IMR-90 (cell line): Measurements from ENCODE around the gene VPS26A. TPM values are rescaled to one million over a fixed set of nuclear protein-coding genes. Genes with fewer than 3 reads are reported as not detected.

Experiments
- ATAC-seq: fragments of 200-7000 bp; cut with Tn5 transposase; 2 replicates; pipeline ENCODE4 v1.9.1; 2020; ENCODE audit warnings: low read depth, mild to moderate bottlenecking, moderate library complexity
- BruUV-seq: library from RNA; stranded (reverse); fragments of 400-500 nt; replicated peaks from 2 replicates; lab custom pipeline; 2021; lab: Mats Ljungman, UMichigan
- CTCF ChIA-PET: fragments of 300-600 bp; formaldehyde crosslinking; extraction: SDS; loops from one replicate; lab custom pipeline; 2021; ENCODE audit warnings: antibody characterized with exemption; lab: Yijun Ruan, JAX
- POLR2A ChIA-PET: fragments of 300-600 bp; sonication (Branson Sonifier 250); formaldehyde crosslinking; loops from one replicate; lab custom pipeline; 2022; ENCODE audit warnings: antibody characterized with exemption; ENCODE audit not compliant: unreplicated experiment; lab: Charles Lee
- DNase-seq: peaks from one replicate; pipeline ENCODE4 v3.0.0; 2013
- H2AFZ ChIP-seq: replicated peaks from 2 replicates; pipeline ENCODE3; 2013; ENCODE audit warnings: low read length, mild to moderate bottlenecking; ENCODE audit not compliant: poor library complexity
- H2AK5ac ChIP-seq: 2 replicates; pipeline ENCODE4 v1.6.1; 2013; ENCODE audit warnings: low read depth, low read length, inconsistent platforms
- H2AK9ac ChIP-seq: replicated peaks from 2 replicates; pipeline ENCODE3; 2013; ENCODE audit warnings: mild to moderate bottlenecking, low read depth, low read length, moderate library complexity; ENCODE audit not compliant: poor library complexity
- H2BK120ac ChIP-seq: 2 replicates; pipeline ENCODE4 v1.6.1; 2013; ENCODE audit warnings: low read depth, low read length, inconsistent platforms
- H2BK15ac ChIP-seq: 3 replicates; pipeline ENCODE4 v1.6.1; 2013; ENCODE audit warnings: low read depth, low read length, inconsistent platforms
- H2BK20ac ChIP-seq: 2 replicates; pipeline ENCODE4 v1.6.1; 2013; ENCODE audit warnings: low read depth, mild to moderate bottlenecking, inconsistent platforms, low read length, moderate library complexity
- H2BK5ac ChIP-seq: 2 replicates; pipeline ENCODE4 v1.6.1; 2013; ENCODE audit warnings: mild to moderate bottlenecking, low read depth, low read length, inconsistent platforms; ENCODE audit not compliant: poor library complexity, severe bottlenecking
- H3K14ac ChIP-seq: replicated peaks from 2 replicates; pipeline ENCODE4 v1.6.1; 2013; ENCODE audit warnings: low read depth, low read length, inconsistent platforms
- H3K18ac ChIP-seq: 2 replicates; pipeline ENCODE4 v1.6.1; 2013; ENCODE audit warnings: low read depth, low read length, control low read depth
- H3K23ac ChIP-seq: 2 replicates; pipeline ENCODE4 v1.6.1; 2013; ENCODE audit warnings: low read depth, low read length, inconsistent platforms
- H3K27ac ChIP-seq: 2 replicates; pipeline ENCODE4 v1.5.1; 2013; ENCODE audit warnings: mild to moderate bottlenecking, control low read depth, low read length; ENCODE audit not compliant: insufficient read depth
- H3K27me3 ChIP-seq: 2 replicates; pipeline ENCODE4 v1.6.1; 2013; ENCODE audit warnings: low read length; ENCODE audit not compliant: control insufficient read depth, insufficient read depth
- H3K36me3 ChIP-seq: 2 replicates; pipeline ENCODE4 v1.6.1; 2013; ENCODE audit warnings: low read length, mixed read lengths; ENCODE audit not compliant: control insufficient read depth, insufficient read depth
- H3K4ac ChIP-seq: 2 replicates; pipeline ENCODE4 v1.6.1; 2013; ENCODE audit warnings: low read depth, low read length, inconsistent platforms
- H3K4me1 ChIP-seq: 2 replicates; pipeline ENCODE4 v1.6.1; 2013; ENCODE audit warnings: low read length, mixed read lengths; ENCODE audit not compliant: control insufficient read depth, insufficient read depth
- H3K4me2 ChIP-seq: 2 replicates; pipeline ENCODE4 v1.6.1; 2013; ENCODE audit warnings: low read depth, mild to moderate bottlenecking, control low read depth, low read length, moderate library complexity
- H3K4me3 ChIP-seq: 2 replicates; pipeline ENCODE4 v1.5.1; 2013; ENCODE audit warnings: low read depth, mild to moderate bottlenecking, control low read depth, low read length, moderate library complexity; ENCODE audit not compliant: insufficient read depth
- H3K56ac ChIP-seq: 2 replicates; pipeline ENCODE4 v1.6.1; 2013; ENCODE audit warnings: low read length, inconsistent platforms; ENCODE audit not compliant: insufficient read depth; ENCODE audit errors: extremely low read depth
- H3K79me1 ChIP-seq, 2 experiments: 2 replicates each; pipeline ENCODE4 v1.6.1; 2013; ENCODE audit warnings: low read length in 2 of 2, inconsistent platforms in 1 of 2, low read depth in 1 of 2
- H3K9ac ChIP-seq: 2 replicates; pipeline ENCODE4 v1.6.1; 2013; ENCODE audit warnings: low read depth, low read length, control low read depth
- H3K9me1 ChIP-seq: 2 replicates; pipeline ENCODE4 v1.6.1; 2013; ENCODE audit warnings: low read length, inconsistent platforms; ENCODE audit not compliant: insufficient read depth
- H3K9me3 ChIP-seq: 2 replicates; pipeline ENCODE4 v1.6.1; 2013; ENCODE audit warnings: low read length; ENCODE audit not compliant: control insufficient read depth, insufficient read depth
- H4K20me1 ChIP-seq: 2 replicates; pipeline ENCODE4 v1.6.1; 2013; ENCODE audit warnings: low read length, inconsistent platforms; ENCODE audit not compliant: insufficient read depth
- H4K5ac ChIP-seq: 2 replicates; pipeline ENCODE4 v1.6.1; 2013; ENCODE audit warnings: mild to moderate bottlenecking, low read depth, low read length, control low read depth
- H4K8ac ChIP-seq, 2 experiments: 2 replicates each; pipeline ENCODE4 v1.6.1; 2013; ENCODE audit warnings: low read depth in 2 of 2, low read length in 2 of 2, control low read depth in 1 of 2, inconsistent platforms in 1 of 2
- H4K91ac ChIP-seq: 2 replicates; pipeline ENCODE4 v1.6.1; 2013; ENCODE audit warnings: low read depth, low read length, inconsistent platforms; ENCODE audit not compliant: insufficient read depth
- CEBPB ChIP-seq: IDR thresholded peaks from 2 replicates; pipeline ENCODE4 v1.6.1; 2012; ENCODE audit warnings: low read depth, low read length, improper control_type of control experiment
- RAD21 ChIP-seq: IDR thresholded peaks from 2 replicates; pipeline ENCODE4 v1.6.1; 2012; ENCODE audit warnings: low read length, improper control_type of control experiment
- WGBS, 2 experiments: methylation state at CpG; one replicate each; pipeline versions ENCODE4 v1.1.5 to v1.1.7; 2013; ENCODE audit warnings: missing lambda C conversion rate in 2 of 2; ENCODE audit not compliant: insufficient read length in 1 of 2; ENCODE audit errors: extremely low coverage in 2 of 2; 5-methylcytosine and 5-hydroxymethylcytosine counted together
- dilution Hi-C: fragments of 300-500 bp; cut with HindIII; formaldehyde crosslinking; loops from one replicate; pipeline ENCODE4 v1.14.3; 2018; ENCODE audit warnings: low sequenced_read_pairs; ENCODE audit not compliant: unreplicated experiment
- in situ Hi-C: fragments of 300-500 bp; cut with MboI; formaldehyde crosslinking; loops from 3 replicates; pipeline ENCODE4 v1.14.3; 2019; ENCODE audit warnings: low sequenced_read_pairs, inconsistent platforms, mixed read lengths
- intact Hi-C: fragments of 100-400 bp; cut with micrococcal nuclease; formaldehyde crosslinking; loops from 2 replicates; pipeline ENCODE4 v1.10.0; 2022
- polyA plus RNA-seq, 3 experiments: library from polyadenylated mRNA; depleted of rRNA; stranded (reverse); fragments of >200 nt; gene quantifications; 2 replicates each; pipeline ENCODE4 v1.2.3, GENCODE V29; 2012; ENCODE audit warnings: low replicate concordance in 1 of 3
- total RNA-seq: library from RNA; depleted of rRNA; stranded (reverse); fragments of >200 nt; gene quantifications from 2 replicates; pipeline ENCODE4 v1.2.3, GENCODE V29; 2012
- TF ChIP-seq, protein P1 (sequence below): fragments of 150-350 bp; IDR thresholded peaks from 2 replicates; pipeline ENCODE4 v1.6.1; 2017; ENCODE audit warnings: mild to moderate bottlenecking, antibody characterized with exemption, low read length, low read depth

Gene VPS26A
- total and polyA plus RNA-seq, 2 of the 4 experiments (the other 2 are of a cell fraction) = 7.2 to 18.7 TPM

DNA sequence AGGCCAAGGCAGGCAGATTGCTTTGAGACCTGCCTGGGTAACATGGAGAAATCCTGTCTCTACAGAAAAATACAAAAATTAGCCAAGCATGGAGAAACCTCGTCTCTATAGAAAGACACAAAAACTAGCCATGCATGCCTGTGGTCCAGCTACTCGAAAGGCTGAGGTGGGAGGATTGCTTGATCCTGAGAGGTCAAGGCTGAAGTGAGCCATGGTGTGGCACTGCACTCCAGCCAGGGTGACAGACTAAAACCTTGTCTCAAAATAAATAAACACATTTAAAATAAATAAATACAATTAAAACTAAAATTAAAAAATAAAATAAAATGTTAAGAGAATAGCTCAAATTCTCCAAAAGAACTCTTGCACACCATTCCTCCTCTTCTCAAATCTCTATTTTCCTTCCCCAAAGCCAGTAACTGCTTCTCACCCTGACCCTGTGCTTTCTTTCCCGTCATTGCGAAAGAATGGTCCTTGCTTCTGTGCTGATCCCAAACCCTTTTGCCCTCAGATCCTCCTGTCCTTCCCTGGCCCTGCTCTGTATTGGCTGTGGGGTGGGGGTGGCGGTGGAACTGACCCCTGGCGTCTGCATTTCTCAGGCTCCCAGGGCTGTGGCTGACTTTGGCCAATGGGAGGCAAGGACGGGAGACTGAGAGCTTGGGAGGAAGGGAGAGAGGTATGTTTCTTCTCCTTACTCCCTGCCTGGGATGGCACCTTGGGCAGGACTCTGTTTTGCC is 23.7 kb upstream of the VPS26A start:
- H3K4ac ChIP-seq = no peak overlapping the region; the same call in 1 of the 2 replicates
- H2BK5ac ChIP-seq = no peak overlapping the region
- no peak overlapping the region for H3K56ac ChIP-seq
- no TSS peak for BruUV-seq
- H3K9ac ChIP-seq = no peak overlapping the region
- peaks cover 4% of the 10 kb centered on the region for H3K9me3 ChIP-seq
- CTCF ChIA-PET = no interaction called here
- H2BK20ac ChIP-seq = no peak overlapping the region
- no peak for DNase-seq
- H4K91ac ChIP-seq = no peak overlapping the region
- H3K36me3 ChIP-seq = no peaks in the 10 kb centered on the region
- no peak overlapping the region; the same call in 1 of the 2 replicates for H3K23ac ChIP-seq
- dilution Hi-C loops = loop anchor here (25.0 kb wide), 1 partner anchor 88 kb away; no protein-coding TSS in a partner anchor
- peak overlapping the region in 1 of 2 experiments; percentile 68; a peak in 1 of 4 replicates for H4K8ac ChIP-seq
- H3K27me3 ChIP-seq = no peaks in the 10 kb centered on the region; the same call in 1 of the 2 replicates
- no CpG with 5 or more reads among the region's 7 CpGs for WGBS, 2 experiments
- no peak; the same call in 1 of the 2 replicates for ATAC-seq
- no peaks in the 10 kb centered on the region for H4K20me1 ChIP-seq
- H3K4me3 ChIP-seq = no peak overlapping the region
- TF ChIP-seq CEBPB (peak; percentile 76), RAD21 (no peak)
- TF ChIP-seq, protein P1, sequence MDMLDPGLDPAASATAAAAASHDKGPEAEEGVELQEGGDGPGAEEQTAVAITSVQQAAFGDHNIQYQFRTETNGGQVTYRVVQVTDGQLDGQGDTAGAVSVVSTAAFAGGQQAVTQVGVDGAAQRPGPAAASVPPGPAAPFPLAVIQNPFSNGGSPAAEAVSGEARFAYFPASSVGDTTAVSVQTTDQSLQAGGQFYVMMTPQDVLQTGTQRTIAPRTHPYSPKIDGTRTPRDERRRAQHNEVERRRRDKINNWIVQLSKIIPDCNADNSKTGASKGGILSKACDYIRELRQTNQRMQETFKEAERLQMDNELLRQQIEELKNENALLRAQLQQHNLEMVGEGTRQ = no peak
- H4K5ac ChIP-seq = no peak overlapping the region
- no peaks in the 10 kb centered on the region for H3K4me1 ChIP-seq
- peak overlapping the region; percentile 72 for H2AK9ac ChIP-seq
- no peak overlapping the region for H2BK120ac ChIP-seq
- H3K79me1 ChIP-seq = no peaks in the 10 kb centered on the region
- H2AFZ ChIP-seq = peak overlapping the region; percentile 81
- no peak overlapping the region for H3K18ac ChIP-seq
- no peak overlapping the region for H3K27ac ChIP-seq
- H3K14ac ChIP-seq = peak overlapping the region; percentile 71
- H3K4me2 ChIP-seq = no peak overlapping the region
- intact Hi-C loops = no loop called here
- H3K9me1 ChIP-seq = no peaks in the 10 kb centered on the region
- no peak overlapping the region for H2BK15ac ChIP-seq
- H2AK5ac ChIP-seq = 0 out of 2 replicates have a peak overlapping the region, but pooled peaks have one; percentile 9
- in situ Hi-C loops = no loop called here
- POLR2A ChIA-PET = interaction anchor here (0.7 kb wide), 1 partner anchor 186 kb away, joined by 3 read pairs; no protein-coding TSS in a partner anchor
